Upper lobe of left lung (tissue), 4 donors: ENCODE data around the gene LRGUK.

ENCODE experiments used
- POLR2A ChIP-seq, 4 donors: fragments of 450-650 bp; IDR thresholded peaks; one replicate each; pipeline ENCODE4 v1.5.1; 2016 to 2017; ENCODE audit warnings: antibody characterized with exemption in 4 of 4, mild to moderate bottlenecking in 2 of 4
- TF ChIP-seq, protein P1 (sequence below), 6 experiments: fragments of 450-650 bp in 4 of 6; fragments of 200-600 bp in 2 of 6; sonication (generic) in 2 of 6; IDR thresholded peaks; one replicate each; pipeline ENCODE4 v1.5.1; 2016 to 2019; ENCODE audit warnings: antibody characterized with exemption in 6 of 6

DNA sequence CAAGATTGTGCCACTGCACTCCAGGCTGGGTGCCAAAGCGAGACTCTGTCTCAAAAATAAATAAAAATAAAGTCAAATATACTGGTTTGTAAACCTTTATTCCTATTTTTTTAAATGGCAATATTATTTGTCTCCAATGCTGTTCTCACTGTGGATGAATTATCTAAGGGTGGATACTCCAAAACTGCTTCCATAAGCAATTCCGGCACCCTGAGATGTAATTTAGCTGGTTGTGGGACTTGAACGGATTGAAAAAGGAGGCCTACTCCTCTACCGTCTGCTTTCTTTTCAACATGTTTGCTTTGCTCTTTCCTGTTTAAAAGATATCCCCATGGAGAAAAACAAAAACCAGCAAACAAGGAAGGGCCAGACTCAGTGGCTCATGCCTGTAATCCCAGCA, 135.2 kb downstream of the LRGUK start:
- TF ChIP-seq, protein P1, sequence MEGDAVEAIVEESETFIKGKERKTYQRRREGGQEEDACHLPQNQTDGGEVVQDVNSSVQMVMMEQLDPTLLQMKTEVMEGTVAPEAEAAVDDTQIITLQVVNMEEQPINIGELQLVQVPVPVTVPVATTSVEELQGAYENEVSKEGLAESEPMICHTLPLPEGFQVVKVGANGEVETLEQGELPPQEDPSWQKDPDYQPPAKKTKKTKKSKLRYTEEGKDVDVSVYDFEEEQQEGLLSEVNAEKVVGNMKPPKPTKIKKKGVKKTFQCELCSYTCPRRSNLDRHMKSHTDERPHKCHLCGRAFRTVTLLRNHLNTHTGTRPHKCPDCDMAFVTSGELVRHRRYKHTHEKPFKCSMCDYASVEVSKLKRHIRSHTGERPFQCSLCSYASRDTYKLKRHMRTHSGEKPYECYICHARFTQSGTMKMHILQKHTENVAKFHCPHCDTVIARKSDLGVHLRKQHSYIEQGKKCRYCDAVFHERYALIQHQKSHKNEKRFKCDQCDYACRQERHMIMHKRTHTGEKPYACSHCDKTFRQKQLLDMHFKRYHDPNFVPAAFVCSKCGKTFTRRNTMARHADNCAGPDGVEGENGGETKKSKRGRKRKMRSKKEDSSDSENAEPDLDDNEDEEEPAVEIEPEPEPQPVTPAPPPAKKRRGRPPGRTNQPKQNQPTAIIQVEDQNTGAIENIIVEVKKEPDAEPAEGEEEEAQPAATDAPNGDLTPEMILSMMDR (IDR thresholded peaks at IDR 0.05): no peak
- no peak for TF ChIP-seq POLR2A (IDR thresholded peaks at IDR 0.05)
